WTC11 (cell line): Measurements from ENCODE around the gene MGMT. TPM values are rescaled to one million over a fixed set of nuclear protein-coding genes. Genes with fewer than 3 reads are reported as not detected.

Source experiments
- ATAC-seq: fragments of 200-7000 bp; cut with Tn5 transposase; 2 replicates; pipeline ENCODE4 v1.10.0; 2021; ENCODE audit warnings: mild to moderate bottlenecking, moderate library complexity
- CTCF ChIA-PET: fragments of 300-600 bp; sonication (Branson Sonifier 250); formaldehyde crosslinking; loops from one replicate; lab custom pipeline; 2021; ENCODE audit warnings: antibody characterized with exemption; lab: Charles Lee
- POLR2A ChIA-PET: fragments of 350-600 bp; sonication (Branson Sonifier 250); formaldehyde crosslinking; loops from one replicate; lab custom pipeline; 2021; ENCODE audit warnings: antibody characterized with exemption; lab: Charles Lee
- DNase-seq: peaks from one replicate; pipeline ENCODE4 v3.0.0; 2021; ENCODE audit warnings: low spot score
- H3K27ac Mint-ChIP-seq: 2 replicates; pipeline ENCODE4 v1.8.0; 2021; ENCODE audit warnings: mixed read lengths
- H3K27me3 Mint-ChIP-seq: 2 replicates; pipeline ENCODE4 v1.8.0; 2021; ENCODE audit warnings: low read depth, mild to moderate bottlenecking, moderate library complexity, mixed read lengths
- H3K36me3 Mint-ChIP-seq: 2 replicates; pipeline ENCODE4 v1.8.0; 2021; ENCODE audit warnings: mixed read lengths
- H3K4me1 Mint-ChIP-seq: 2 replicates; pipeline ENCODE4 v1.8.0; 2022; ENCODE audit warnings: mixed read lengths
- H3K4me3 Mint-ChIP-seq: 2 replicates; pipeline ENCODE4 v1.8.0; 2021; ENCODE audit warnings: mild to moderate bottlenecking, moderate library complexity, mixed read lengths
- H3K9me3 Mint-ChIP-seq: 2 replicates; pipeline ENCODE4 v1.8.0; 2021; ENCODE audit warnings: mixed read lengths
- ATF1 ChIP-seq: sonication (generic); formaldehyde crosslinking; IDR thresholded peaks from 2 replicates; pipeline ENCODE4 v1.8.1; 2023; ENCODE audit warnings: mild to moderate bottlenecking, moderate library complexity, missing genetic modification reagents
- ATF3 ChIP-seq: sonication (generic); formaldehyde crosslinking; conservative IDR thresholded peaks from 2 replicates; pipeline ENCODE4 v1.8.1; 2022; ENCODE audit warnings: mild to moderate bottlenecking, missing genetic modification reagents
- CBFB ChIP-seq: sonication (generic); formaldehyde crosslinking; IDR thresholded peaks from 2 replicates; pipeline ENCODE4 v1.8.1; 2022; ENCODE audit warnings: mild to moderate bottlenecking, low read depth, missing genetic modification reagents
- ELF4 ChIP-seq: sonication (generic); formaldehyde crosslinking; IDR thresholded peaks from 2 replicates; pipeline ENCODE4 v1.8.1; 2022; ENCODE audit warnings: low read depth, mild to moderate bottlenecking, moderate library complexity, missing genetic modification reagents
- ESRRA ChIP-seq: sonication (generic); formaldehyde crosslinking; IDR thresholded peaks from 2 replicates; pipeline ENCODE4 v1.8.1; 2022; ENCODE audit warnings: mild to moderate bottlenecking, missing genetic modification reagents, borderline replicate concordance
- FOXP1 ChIP-seq: sonication (generic); formaldehyde crosslinking; IDR thresholded peaks from 2 replicates; pipeline ENCODE4 v1.8.0; 2022; ENCODE audit warnings: missing genetic modification reagents, mild to moderate bottlenecking, moderate library complexity, borderline replicate concordance
- HMGA2 ChIP-seq: fragments of 250-450 bp; sonication (Bioruptor Pico); IDR thresholded peaks from 2 replicates; pipeline ENCODE4 v1.4.0; 2021; ENCODE audit warnings: mild to moderate bottlenecking, moderate library complexity
- IRF1 ChIP-seq: sonication (generic); formaldehyde crosslinking; IDR thresholded peaks from 2 replicates; pipeline ENCODE4 v1.8.0; 2023; ENCODE audit warnings: missing genetic modification reagents
- NR2C2 ChIP-seq: sonication (generic); formaldehyde crosslinking; IDR thresholded peaks from 2 replicates; pipeline ENCODE4 v1.8.0; 2022; ENCODE audit warnings: mild to moderate bottlenecking, missing genetic modification reagents
- SOX15 ChIP-seq: fragments of 250-450 bp; sonication (Bioruptor Pico); IDR thresholded peaks from 2 replicates; pipeline ENCODE4 v1.9.0; 2021; ENCODE audit warnings: mild to moderate bottlenecking
- ZMAT4 ChIP-seq: fragments of 250-450 bp; sonication (Bioruptor Pico); IDR thresholded peaks from 2 replicates; pipeline ENCODE4 v1.9.0; 2021; ENCODE audit warnings: mild to moderate bottlenecking
- ZNF281 ChIP-seq: sonication (generic); formaldehyde crosslinking; IDR thresholded peaks from 2 replicates; pipeline ENCODE4 v1.8.0; 2023; ENCODE audit warnings: mild to moderate bottlenecking, missing genetic modification reagents
- ZNF396 ChIP-seq: fragments of 250-450 bp; sonication (Bioruptor Pico); IDR thresholded peaks from 2 replicates; pipeline ENCODE4 v1.8.0; 2021; ENCODE audit warnings: mild to moderate bottlenecking, moderate library complexity, borderline replicate concordance
- total RNA-seq: library from RNA; stranded (reverse); gene quantifications from 3 replicates; pipeline ENCODE4 v1.2.3, GENCODE V29; 2021

The MGMT gene
- total RNA-seq, 1 experiment from 2014 or later = 11.8 TPM

- Mint-ChIP-seq H3K4me3 (no peak overlapping the region), H3K27me3 (no peaks in the 10 kb centered on the region), H3K36me3 (no peaks in the 10 kb centered on the region), H3K27ac (no peak overlapping the region), H3K9me3 (no peaks in the 10 kb centered on the region)
- ChIA-PET CTCF (interaction anchor here (1.3 to 1.4 kb wide), 2 partner anchors 20 to 35 kb away, joined by 3 to 5 read pairs; no protein-coding TSS in a partner anchor), POLR2A (interaction anchor here (0.5 to 0.7 kb wide), 2 partner anchors 16 to 129 kb away, joined by 3 read pairs; no protein-coding TSS in a partner anchor)
- DNase-seq = no peak
- no peak for TF ChIP-seq ATF1 (CRISPR knock-in tag)
- TF ChIP-seq, all 79 proteins: peak for 0
- H3K4me1 Mint-ChIP-seq = 0 out of 2 replicates have a peak, but pooled peaks cover 2% of the 10 kb centered on the region
- ATAC-seq = no peak
These were observed 227.1 kb downstream of the MGMT start for GRCh38 chr10:129694184-129694583.

GRCh38 chr10:129694691-129695243, 227.7 kb downstream of the MGMT start:
- ATAC-seq (no peak), DNase-seq (no peak)
- Mint-ChIP-seq H3K4me1 (0 out of 2 replicates have a peak, but pooled peaks cover 2% of the 10 kb centered on the region), H3K27me3 (no peaks in the 10 kb centered on the region), H3K27ac (no peak overlapping the region), H3K36me3 (no peaks in the 10 kb centered on the region), H3K4me3 (no peak overlapping the region), H3K9me3 (no peaks in the 10 kb centered on the region)
- no peak for TF ChIP-seq HMGA2 (CRISPR knock-in tag)
- no peak for TF ChIP-seq CBFB (CRISPR knock-in tag)
- TF ChIP-seq IRF1 (CRISPR knock-in tag) = no peak
- TF ChIP-seq ZMAT4 (CRISPR knock-in tag) = no peak
- CTCF ChIA-PET = interaction anchor here (1.3 to 1.4 kb wide), 2 partner anchors 19 to 36 kb away, joined by 3 to 5 read pairs; no protein-coding TSS in a partner anchor
- POLR2A ChIA-PET = no interaction called here

GRCh38 chr10:129695671-129696070, 228.6 kb downstream of the MGMT start:
- Mint-ChIP-seq H3K4me3 (no peak overlapping the region), H3K27ac (no peak overlapping the region), H3K27me3 (no peaks in the 10 kb centered on the region), H3K9me3 (no peaks in the 10 kb centered on the region), H3K36me3 (no peaks in the 10 kb centered on the region), H3K4me1 (0 out of 2 replicates have a peak, but pooled peaks cover 2% of the 10 kb centered on the region)
- no peak for TF ChIP-seq FOXP1 (CRISPR knock-in tag)
- ATAC-seq (no peak), DNase-seq (no peak)
- CTCF ChIA-PET = interaction anchor here (1.4 kb wide), 1 partner anchor 18 kb away, joined by 3 read pairs; no protein-coding TSS in a partner anchor
- POLR2A ChIA-PET = no interaction called here

- no peak overlapping the region for H3K27ac Mint-ChIP-seq
- no peak for DNase-seq
- no peak overlapping the region for H3K4me3 Mint-ChIP-seq
- H3K36me3 Mint-ChIP-seq = no peaks in the 10 kb centered on the region
- TF ChIP-seq NR2C2 (CRISPR knock-in tag) (no peak), ESRRA (CRISPR knock-in tag) (no peak), ATF3 (CRISPR knock-in tag) (no peak)
- peaks cover 9% of the 10 kb centered on the region for H3K4me1 Mint-ChIP-seq
- ChIA-PET POLR2A (no interaction called here), CTCF (no interaction called here)
- ATAC-seq = no peak
- H3K9me3 Mint-ChIP-seq = no peaks in the 10 kb centered on the region
- no peaks in the 10 kb centered on the region for H3K27me3 Mint-ChIP-seq
These were observed 229.6 kb downstream of the MGMT start for GRCh38 chr10:129696636-129697035.

GRCh38 chr10:129697463-129698247, 230.6 kb downstream of the MGMT start:
- Mint-ChIP-seq H3K4me1 (peaks cover 11% of the 10 kb centered on the region), H3K27ac (no peak overlapping the region), H3K9me3 (no peaks in the 10 kb centered on the region), H3K27me3 (no peaks in the 10 kb centered on the region), H3K36me3 (no peaks in the 10 kb centered on the region), H3K4me3 (no peak overlapping the region)
- CTCF ChIA-PET = interaction anchor here (0.5 kb wide), 1 partner anchor 853 kb away, joined by 4 read pairs; no protein-coding TSS in a partner anchor
- TF ChIP-seq ZNF281 (CRISPR knock-in tag) = no peak
- TF ChIP-seq SOX15 (CRISPR knock-in tag) = no peak
- no peak for TF ChIP-seq ELF4 (CRISPR knock-in tag)
- TF ChIP-seq ZNF396 (CRISPR knock-in tag) = no peak
- DNase-seq (no peak), ATAC-seq (no peak)
- POLR2A ChIA-PET = no interaction called here
